IPS-18c (cell line): ENCODE measurements around the gene ATL2.
"Not testable (repeated sequence)": the region's sequence is repeated elsewhere in the genome, so short reads cannot be mapped to it uniquely, and the experiment has no call there.

ENCODE experiments used
- H3K4me3 ChIP-seq: 2 replicates; pipeline ENCODE4 v1.7.0; 2013; ENCODE audit warnings: low read depth, mild to moderate bottlenecking, low read length, moderate library complexity; ENCODE audit not compliant: insufficient read depth
- H3K9me3 ChIP-seq: one replicate; pipeline ENCODE4 v1.6.1; 2013; ENCODE audit warnings: mild to moderate bottlenecking, low read length, moderate library complexity; ENCODE audit not compliant: control insufficient read depth, insufficient read depth

The ATL2 gene

GRCh38 chr2:38267270-38267925, 109.7 kb downstream of the ATL2 start:
- Histone ChIP-seq H3K9me3 (no peaks in the 10 kb centered on the region), H3K4me3 (no peak overlapping the region)

DNA sequence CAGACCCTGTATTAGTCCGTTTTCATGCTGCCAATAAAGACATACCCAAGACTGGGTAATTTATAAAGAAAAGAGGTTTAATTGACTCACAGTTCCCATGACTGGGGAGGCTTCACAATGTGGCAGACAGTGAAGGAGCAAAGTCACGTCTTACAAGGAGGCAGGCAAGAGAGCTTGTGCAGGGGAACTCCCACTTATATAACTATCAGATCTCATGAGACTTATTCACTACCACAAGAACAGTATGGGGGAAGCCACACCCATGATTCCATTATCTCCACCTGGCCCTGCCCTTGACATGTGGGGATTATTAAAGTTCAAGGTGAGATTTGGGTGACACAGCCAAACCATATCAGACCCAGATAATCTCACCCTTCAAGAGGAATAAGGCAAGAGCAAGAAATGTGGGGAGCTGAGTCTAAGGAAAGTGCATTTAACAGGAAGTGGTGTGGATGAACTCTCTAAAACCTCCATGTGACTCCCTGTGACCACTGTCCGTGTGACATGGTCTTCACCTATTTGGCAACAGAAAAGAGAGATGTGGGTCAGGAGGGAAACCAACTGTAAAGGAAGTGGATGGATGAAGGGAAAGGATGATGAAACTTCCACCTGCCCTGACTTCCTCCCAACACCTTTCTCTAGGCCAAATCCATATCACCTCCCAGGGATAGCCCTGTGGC, 110.6 kb downstream of the ATL2 start:
- no peak overlapping the region for H3K4me3 ChIP-seq

GRCh38 chr2:38265461-38265860, 111.6 kb downstream of the ATL2 start:
- Histone ChIP-seq H3K4me3 (no peak overlapping the region), H3K9me3 (no peaks in the 10 kb centered on the region)

More for the DNA sequence above, 110.6 kb downstream of the ATL2 start:
- H3K9me3 ChIP-seq = no peaks in the 10 kb centered on the region

DNA sequence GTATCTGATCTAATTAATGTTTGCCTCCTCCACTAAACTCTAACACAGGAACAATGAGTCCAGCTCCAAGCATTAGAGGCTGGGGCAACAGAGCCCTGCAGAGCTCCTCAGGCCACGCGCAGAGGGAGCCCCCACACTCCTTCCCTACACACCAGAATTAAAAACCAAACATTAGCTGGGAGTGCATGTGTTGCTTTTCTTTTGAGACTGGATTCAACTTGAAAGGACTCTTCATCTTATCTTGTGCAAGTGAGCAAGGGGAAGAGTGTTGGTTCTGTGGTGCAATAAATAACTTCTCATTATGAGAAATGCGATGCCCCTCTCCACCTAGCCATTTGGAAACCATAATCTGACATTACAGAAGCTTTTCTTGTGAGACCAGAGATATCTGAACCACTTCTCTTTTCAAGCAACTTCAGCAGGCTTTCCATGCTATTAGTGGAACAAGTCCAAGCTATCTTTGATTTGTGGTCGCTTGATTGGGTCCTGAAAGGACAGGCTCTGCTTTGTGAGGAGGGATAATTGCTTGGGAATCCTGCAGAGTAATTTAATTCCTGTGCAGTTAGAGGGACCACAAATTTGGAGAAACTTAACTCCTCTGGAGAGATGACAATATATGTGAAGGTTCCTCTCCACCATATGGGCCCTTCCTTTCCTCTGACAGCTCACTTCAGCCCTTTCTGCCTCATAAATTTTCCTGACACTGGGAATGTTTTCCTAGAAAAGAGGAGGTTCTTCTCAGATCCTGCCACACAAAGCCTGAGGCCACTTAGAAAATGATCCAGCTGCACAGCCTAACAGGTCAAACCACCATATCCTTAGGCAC, 112.5 kb downstream of the ATL2 start:
- Histone ChIP-seq H3K9me3 (no peaks in the 10 kb centered on the region), H3K4me3 (no peak overlapping the region)

- H3K9me3 ChIP-seq = no peaks in the 10 kb centered on the region
- no peak overlapping the region for H3K4me3 ChIP-seq
These were observed 113.8 kb downstream of the ATL2 start for GRCh38 chr2:38263293-38263692.

DNA sequence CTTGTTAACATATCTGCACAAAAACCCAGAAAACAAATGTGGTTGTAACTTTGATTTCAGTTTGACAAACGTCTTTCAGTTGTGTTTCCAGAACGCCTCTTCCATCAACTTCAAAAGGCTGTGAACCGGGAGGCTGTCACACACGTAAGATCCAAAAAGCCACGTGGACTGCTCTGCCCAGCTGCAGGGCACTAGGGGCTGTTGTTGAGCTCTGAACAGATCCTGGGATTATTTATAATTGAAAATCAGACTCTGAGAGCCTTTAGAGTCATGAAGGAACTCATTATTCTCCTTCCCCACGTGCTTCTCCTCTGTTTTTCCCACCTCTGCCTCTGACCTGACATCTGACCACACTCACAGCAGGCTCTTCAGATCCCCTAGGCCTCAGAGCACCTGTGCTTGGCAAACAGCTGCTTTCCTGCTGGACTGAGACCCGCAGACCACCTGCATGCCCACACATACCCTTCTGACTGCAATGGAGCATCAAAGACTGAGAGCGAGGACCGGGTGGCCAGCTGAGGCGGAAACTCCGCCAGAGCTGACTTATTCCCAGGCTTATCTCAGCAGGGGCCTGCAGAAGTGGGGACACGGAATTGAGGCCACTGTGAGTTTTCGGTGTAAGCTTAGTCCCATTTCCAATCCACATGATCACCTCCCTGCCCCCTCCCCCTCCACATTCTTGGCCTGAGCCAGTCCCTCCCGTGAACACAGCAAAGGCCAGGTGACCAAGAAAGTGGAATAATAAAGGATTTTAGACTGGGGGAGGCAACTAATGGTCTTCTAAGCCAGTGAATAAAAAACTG, 114.8 kb downstream of the ATL2 start:
- no peak overlapping the region for H3K4me3 ChIP-seq
- H3K9me3 ChIP-seq = no peaks in the 10 kb centered on the region

DNA sequence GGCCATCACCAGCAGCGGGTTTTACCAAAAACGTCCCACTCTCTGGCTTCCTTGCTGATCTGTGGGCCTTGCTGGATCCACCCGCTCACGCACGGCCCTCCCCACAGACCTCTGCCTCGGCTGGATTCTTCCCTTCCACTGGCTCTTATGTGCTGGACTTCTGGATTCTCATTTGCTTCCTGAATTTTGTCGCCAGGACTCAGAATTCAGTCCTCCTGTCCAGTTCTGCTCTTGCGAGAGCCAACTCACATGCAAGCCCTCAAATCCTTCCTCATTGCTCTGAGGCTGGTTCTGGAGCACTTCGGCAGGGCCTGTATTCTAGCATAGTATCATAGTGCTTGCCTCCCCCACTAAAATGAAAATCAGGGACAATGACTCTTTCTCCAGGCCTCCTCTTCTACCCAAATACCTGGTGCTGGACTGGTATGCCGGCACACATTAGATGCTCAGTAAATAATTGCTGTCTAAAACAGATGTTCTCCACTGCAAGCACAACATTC, 115.5 kb downstream of the ATL2 start:
- Histone ChIP-seq H3K4me3 (no peak overlapping the region), H3K9me3 (no peaks in the 10 kb centered on the region)

DNA sequence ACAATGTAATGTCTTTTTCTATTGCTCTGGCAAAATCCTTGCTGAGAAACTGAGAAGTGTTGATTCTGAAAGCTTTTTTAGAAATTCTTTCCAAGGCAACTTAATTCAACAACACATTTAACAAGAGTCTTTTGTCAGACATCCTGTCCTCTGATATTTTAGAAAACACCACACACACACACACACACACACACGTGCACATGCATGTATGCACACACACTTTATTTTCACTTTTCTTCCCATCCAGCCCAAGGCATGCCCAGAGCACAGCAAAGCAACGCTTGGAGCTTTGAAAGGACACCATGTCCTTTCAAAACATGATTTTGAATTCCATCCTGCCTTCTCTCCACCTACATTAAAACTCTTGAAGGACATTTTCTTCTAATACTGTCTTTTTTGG, 116.1 kb downstream of the ATL2 start:
- no peaks in the 10 kb centered on the region for H3K9me3 ChIP-seq
- H3K4me3 ChIP-seq = no peak overlapping the region

DNA sequence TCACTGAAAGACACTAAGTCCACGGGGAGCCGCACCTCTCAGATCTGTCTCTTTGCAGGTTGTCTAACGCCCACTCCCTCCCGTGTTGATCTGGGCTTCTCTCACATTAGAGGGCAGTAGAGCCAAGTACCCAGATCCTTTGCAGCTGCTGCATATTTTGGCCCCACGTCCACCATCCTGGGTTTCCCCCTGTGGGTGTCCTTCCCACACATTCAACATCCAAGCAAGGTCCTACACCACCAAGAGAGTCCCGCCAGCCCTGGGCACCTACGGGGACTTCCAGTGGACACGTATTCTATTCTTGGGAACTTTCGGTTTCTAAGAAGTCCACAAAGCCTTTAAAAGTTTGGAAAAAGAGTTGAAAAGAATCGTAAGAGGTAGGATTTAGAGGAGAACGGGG, 116.6 kb downstream of the ATL2 start:
- H3K4me3 ChIP-seq = no peak overlapping the region
- H3K9me3 ChIP-seq = no peaks in the 10 kb centered on the region

- H3K9me3 ChIP-seq = peaks cover under 1% of the 10 kb centered on the region
These were observed 117.8 kb downstream of the ATL2 start for GRCh38 chr2:38259311-38259710.

DNA sequence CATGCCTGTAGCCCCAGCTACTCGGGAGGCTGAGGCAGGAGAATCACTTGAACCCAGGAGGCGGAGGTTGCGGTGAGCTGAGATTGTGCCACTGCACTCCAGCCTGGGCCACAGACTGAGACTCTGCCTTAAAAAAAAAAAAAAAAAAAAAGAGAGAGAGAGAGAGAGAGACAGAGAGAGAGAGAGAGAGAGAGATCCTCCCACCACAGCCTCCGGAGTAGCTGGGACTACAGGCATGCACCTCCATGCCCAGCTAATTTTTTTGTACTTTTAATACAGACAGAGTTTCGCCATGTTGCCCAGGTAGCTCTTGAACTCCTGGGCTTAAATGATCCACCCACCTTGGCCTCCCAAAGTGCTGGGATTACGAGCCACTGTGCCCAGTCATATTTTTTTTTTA, 119.4 kb downstream of the ATL2 start:
- not testable (repeated sequence) for H3K9me3 ChIP-seq, H3K4me3 ChIP-seq

More at GRCh38 chr2:38259311-38259710, 117.8 kb downstream of the ATL2 start:
- H3K4me3 ChIP-seq = no peak overlapping the region

DNA sequence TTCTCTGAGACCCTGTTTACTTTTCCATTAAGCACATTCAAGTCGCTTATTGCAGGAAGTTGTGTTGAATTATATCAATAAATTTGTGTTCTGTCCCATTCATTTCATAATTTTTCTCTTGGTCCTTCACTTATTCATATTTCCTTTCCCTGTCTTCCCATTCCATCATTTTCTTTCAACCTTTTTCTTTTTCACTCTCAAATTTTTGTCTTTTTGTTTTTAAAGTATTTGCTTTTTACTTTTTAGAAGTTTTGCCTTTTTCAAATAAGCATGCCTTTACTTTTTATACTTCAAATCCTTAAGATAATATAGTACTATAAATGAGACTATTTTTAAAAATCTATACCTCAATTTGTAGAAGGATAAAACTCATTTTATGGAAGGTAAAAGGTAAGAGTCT, 120.5 kb downstream of the ATL2 start:
- Histone ChIP-seq H3K9me3 (peaks cover 2% of the 10 kb centered on the region), H3K4me3 (no peak overlapping the region)

DNA sequence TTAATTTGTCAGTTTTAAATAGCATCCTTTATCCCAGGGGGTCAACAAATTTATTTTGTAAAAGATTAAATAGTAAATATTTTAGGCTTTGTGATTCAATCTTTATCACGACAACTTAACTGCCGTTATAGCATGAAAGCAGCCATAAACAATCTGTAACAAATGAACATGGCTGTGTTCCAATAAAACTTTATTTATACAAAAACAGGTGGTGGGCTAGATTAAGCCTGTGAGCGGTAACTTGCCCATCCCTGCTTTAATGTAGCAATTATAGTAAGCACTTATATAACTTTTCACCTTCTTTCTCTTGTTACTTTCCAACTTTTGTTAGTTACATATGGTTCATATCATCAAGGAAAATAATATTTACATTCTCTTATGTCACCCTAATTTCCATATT, 121.9 kb downstream of the ATL2 start:
- H3K9me3 ChIP-seq = peaks cover 2% of the 10 kb centered on the region
- no peak overlapping the region for H3K4me3 ChIP-seq

GRCh38 chr2:38254796-38255195, 122.3 kb downstream of the ATL2 start:
- Histone ChIP-seq H3K9me3 (peaks cover 2% of the 10 kb centered on the region), H3K4me3 (no peak overlapping the region)

- H3K9me3 ChIP-seq = peaks cover 2% of the 10 kb centered on the region
These were observed 125.1 kb downstream of the ATL2 start for GRCh38 chr2:38251940-38252339.

DNA sequence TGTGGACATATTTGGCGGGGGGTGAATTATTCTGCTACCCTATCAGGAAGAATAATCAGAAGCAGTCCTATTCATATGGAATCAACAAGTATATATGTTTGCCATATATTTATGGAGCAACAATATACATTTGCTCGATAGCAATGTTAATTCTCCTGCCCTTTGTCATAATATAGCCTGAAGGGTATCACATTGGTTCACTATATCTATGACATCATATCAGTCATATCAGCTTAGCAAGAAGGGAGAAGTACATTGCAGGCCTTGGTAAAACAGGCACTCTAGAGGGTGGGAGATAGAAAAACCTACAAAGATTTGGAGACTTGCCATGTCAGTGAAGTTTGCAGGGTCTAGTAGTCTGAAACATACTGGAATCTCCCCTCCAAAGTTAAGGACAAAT, 128.4 kb downstream of the ATL2 start:
- Histone ChIP-seq H3K4me3 (no peak overlapping the region), H3K9me3 (no peaks in the 10 kb centered on the region)

More at GRCh38 chr2:38251940-38252339, 125.1 kb downstream of the ATL2 start:
- H3K4me3 ChIP-seq = no peak overlapping the region

DNA sequence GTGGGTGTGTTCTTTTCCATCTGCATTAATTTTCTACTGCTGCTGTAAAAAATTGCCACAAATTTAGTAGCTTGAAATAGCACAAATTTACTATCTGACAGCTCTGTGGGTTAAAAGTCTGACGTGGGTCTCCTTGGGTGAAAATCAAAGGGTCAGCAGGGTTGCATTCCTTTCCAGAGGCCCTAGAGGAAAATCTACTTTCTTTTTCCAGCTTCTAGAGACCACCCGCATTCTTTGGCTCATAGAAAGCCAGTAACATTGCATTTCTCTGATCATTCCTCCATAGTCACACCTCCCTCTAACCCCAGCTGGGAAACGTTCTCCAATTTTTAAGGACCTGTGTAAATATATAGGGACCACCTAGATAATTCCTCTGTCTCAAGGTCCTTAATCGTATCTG, 128.8 kb downstream of the ATL2 start:
- no peaks in the 10 kb centered on the region for H3K9me3 ChIP-seq
- no peak overlapping the region for H3K4me3 ChIP-seq
